HEK293 (cell line): ENCODE measurements around the gene MYO1B.

Source experiments
- CTCF ChIA-PET: fragments of 350-600 bp; formaldehyde crosslinking; extraction: SDS; loops from one replicate; lab custom pipeline; 2021; ENCODE audit warnings: antibody characterized with exemption; lab: Yijun Ruan, JAX
- POLR2A ChIA-PET: fragments of 300-600 bp; formaldehyde crosslinking; extraction: SDS; loops from one replicate; lab custom pipeline; 2020; ENCODE audit warnings: antibody characterized with exemption, inconsistent platforms; lab: Yijun Ruan, JAX
- H3K27ac ChIP-seq: fragments of 200-500 bp; sonication (Bioruptor generic); 2 replicates; pipeline ENCODE4 v1.5.1; 2014; ENCODE audit warnings: low read depth, low read length, control low read depth, inconsistent platforms; ENCODE audit errors: extremely low read depth
- H3K36me3 ChIP-seq, 2 experiments: fragments of 200-500 bp in 1 of 2; sonication (Bioruptor generic) in 1 of 2; 1 replicate in 1 of 2; 2 replicates in 1 of 2; pipeline ENCODE4 v1.5.1; 2014 to 2017; ENCODE audit warnings: inconsistent platforms in 2 of 2, low read length in 2 of 2; ENCODE audit not compliant: control insufficient read depth in 2 of 2, insufficient read depth in 1 of 2
- H3K4me1 ChIP-seq: fragments of 200-500 bp; sonication (Bioruptor generic); 2 replicates; pipeline ENCODE4 v1.5.1; 2014; ENCODE audit warnings: mild to moderate bottlenecking, low read length, inconsistent platforms; ENCODE audit not compliant: control insufficient read depth, insufficient read depth
- H3K4me3 ChIP-seq: 2 replicates; pipeline ENCODE4 v1.5.1; 2011; ENCODE audit warnings: low read depth, mild to moderate bottlenecking, control low read depth, low read length, moderate library complexity
- H3K9me3 ChIP-seq: fragments of 200-500 bp; sonication (Bioruptor generic); 2 replicates; pipeline ENCODE4 v1.5.1; 2014; ENCODE audit warnings: low read depth, low read length, inconsistent platforms; ENCODE audit not compliant: control insufficient read depth, insufficient read depth
- OSR2 ChIP-seq: fragments of 450-650 bp; formaldehyde crosslinking; IDR thresholded peaks from 2 replicates; pipeline ENCODE4 v1.5.1; 2016; ENCODE audit warnings: missing biosample characterization, missing genetic modification characterization
- SCRT2 ChIP-seq: fragments of 450-650 bp; formaldehyde crosslinking; IDR thresholded peaks from 2 replicates; pipeline ENCODE4 v1.5.1; 2016; ENCODE audit warnings: missing biosample characterization, missing genetic modification characterization
- ZNF549 ChIP-seq: fragments of 450-650 bp; IDR thresholded peaks from 2 replicates; pipeline ENCODE4 v1.5.1; 2018; ENCODE audit warnings: missing biosample characterization, missing genetic modification characterization, mild to moderate bottlenecking, inconsistent platforms, moderate library complexity
- ZNF555 ChIP-seq: fragments of 450-650 bp; formaldehyde crosslinking; conservative IDR thresholded peaks from 2 replicates; pipeline ENCODE4 v1.5.1; 2017; ENCODE audit warnings: missing biosample characterization, mild to moderate bottlenecking, missing genetic modification characterization, inconsistent platforms
- ZNF571 ChIP-seq: fragments of 450-650 bp; formaldehyde crosslinking; IDR thresholded peaks from 2 replicates; pipeline ENCODE4 v1.5.0; 2017; ENCODE audit warnings: missing biosample characterization, missing genetic modification characterization
- ZNF600 ChIP-seq: fragments of 450-650 bp; formaldehyde crosslinking; IDR thresholded peaks from 2 replicates; pipeline ENCODE4 v1.5.1; 2016; ENCODE audit warnings: missing biosample characterization, missing genetic modification characterization
- ZNF626 ChIP-seq: fragments of 450-650 bp; sonication (Bioruptor Pico); formaldehyde crosslinking; IDR thresholded peaks from 2 replicates; pipeline ENCODE4 v1.5.1; 2018; ENCODE audit warnings: missing biosample characterization, missing genetic modification characterization, inconsistent platforms
- ZSCAN16 ChIP-seq: fragments of 450-650 bp; formaldehyde crosslinking; IDR thresholded peaks from 2 replicates; pipeline ENCODE4 v1.5.1; 2016; ENCODE audit warnings: missing biosample characterization, missing genetic modification characterization
- TF ChIP-seq, protein P1 (sequence below): fragments of 450-650 bp; formaldehyde crosslinking; IDR thresholded peaks from 2 replicates; pipeline ENCODE4 v1.5.1; 2016; ENCODE audit warnings: missing biosample characterization, missing genetic modification characterization
- TF ChIP-seq, protein P2 (sequence below): fragments of 450-650 bp; formaldehyde crosslinking; IDR thresholded peaks from 2 replicates; pipeline ENCODE4 v1.5.1; 2016; ENCODE audit warnings: missing biosample characterization, missing genetic modification characterization
- TF ChIP-seq, protein P3 (sequence below): fragments of 450-650 bp; formaldehyde crosslinking; IDR thresholded peaks from 2 replicates; pipeline ENCODE4 v1.5.1; 2016; ENCODE audit warnings: missing biosample characterization, missing genetic modification characterization, borderline replicate concordance
- TF ChIP-seq, protein P4 (sequence below): fragments of 450-650 bp; formaldehyde crosslinking; conservative IDR thresholded peaks from 2 replicates; pipeline ENCODE4 v1.5.1; 2016; ENCODE audit warnings: low read depth, missing biosample characterization, missing genetic modification characterization

The MYO1B gene

DNA sequence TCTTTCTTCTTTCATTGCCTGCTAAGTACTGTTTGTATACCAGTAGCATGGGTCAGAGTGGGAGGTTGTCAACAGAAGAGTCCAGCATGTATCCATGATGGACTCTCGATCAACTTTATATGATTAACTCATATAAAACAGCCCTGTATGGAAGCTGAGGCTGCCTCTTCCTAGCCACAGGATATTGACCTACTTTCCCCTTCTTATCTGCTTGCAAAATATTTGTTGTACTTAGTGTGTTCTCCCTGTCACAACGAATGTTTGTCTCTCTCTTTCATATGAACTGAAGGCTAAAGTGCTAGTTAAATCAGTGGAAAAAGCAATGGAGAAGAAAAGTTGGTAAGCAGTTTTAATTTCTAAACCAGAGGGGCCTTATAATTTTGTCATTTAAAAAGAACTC, 17.8 kb downstream of the MYO1B start (continued):
- TF ChIP-seq, protein P1, sequence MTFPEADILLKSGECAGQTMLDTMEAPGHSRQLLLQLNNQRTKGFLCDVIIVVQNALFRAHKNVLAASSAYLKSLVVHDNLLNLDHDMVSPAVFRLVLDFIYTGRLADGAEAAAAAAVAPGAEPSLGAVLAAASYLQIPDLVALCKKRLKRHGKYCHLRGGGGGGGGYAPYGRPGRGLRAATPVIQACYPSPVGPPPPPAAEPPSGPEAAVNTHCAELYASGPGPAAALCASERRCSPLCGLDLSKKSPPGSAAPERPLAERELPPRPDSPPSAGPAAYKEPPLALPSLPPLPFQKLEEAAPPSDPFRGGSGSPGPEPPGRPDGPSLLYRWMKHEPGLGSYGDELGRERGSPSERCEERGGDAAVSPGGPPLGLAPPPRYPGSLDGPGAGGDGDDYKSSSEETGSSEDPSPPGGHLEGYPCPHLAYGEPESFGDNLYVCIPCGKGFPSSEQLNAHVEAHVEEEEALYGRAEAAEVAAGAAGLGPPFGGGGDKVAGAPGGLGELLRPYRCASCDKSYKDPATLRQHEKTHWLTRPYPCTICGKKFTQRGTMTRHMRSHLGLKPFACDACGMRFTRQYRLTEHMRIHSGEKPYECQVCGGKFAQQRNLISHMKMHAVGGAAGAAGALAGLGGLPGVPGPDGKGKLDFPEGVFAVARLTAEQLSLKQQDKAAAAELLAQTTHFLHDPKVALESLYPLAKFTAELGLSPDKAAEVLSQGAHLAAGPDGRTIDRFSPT (tag by site-specific recombination) = no peak

DNA sequence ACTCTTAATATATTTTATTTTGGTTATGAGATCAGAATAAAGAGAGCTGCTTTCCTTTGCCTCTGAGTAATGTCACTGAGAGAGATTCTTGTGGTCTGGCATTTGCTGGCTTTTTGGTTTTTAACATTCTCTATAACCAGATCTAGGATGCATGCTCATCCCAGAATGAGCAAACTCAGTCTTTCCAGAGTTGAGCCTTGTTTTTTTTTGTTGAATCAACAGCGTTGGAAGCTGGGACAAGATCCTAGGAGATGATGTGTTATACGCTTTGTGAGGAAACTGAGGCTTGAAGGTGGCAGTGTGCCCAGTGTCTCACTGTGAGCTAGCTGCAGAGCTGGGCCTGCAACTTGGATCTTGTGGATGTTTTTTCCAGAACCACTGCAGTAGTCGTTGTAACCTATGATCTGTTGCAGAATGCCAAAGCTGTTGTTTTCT, 19.5 kb downstream of the MYO1B start:
- H3K36me3 ChIP-seq = no peaks in the 10 kb centered on the region
- H3K27ac ChIP-seq = no peak overlapping the region
- peaks cover 13% of the 10 kb centered on the region for H3K4me1 ChIP-seq
- ChIA-PET CTCF (interaction anchor here (0.7 to 1.2 kb wide), 3 partner anchors 14 to 364 kb away, joined by 3 to 4 read pairs (median 3); no protein-coding TSS in a partner anchor), POLR2A (interaction anchor here (0.7 kb wide), 2 partner anchors 15 to 16 kb away, joined by 3 to 4 read pairs; no protein-coding TSS in a partner anchor)
- H3K9me3 ChIP-seq = no peaks in the 10 kb centered on the region
- no peak for TF ChIP-seq ZNF571 (tag by site-specific recombination)
- TF ChIP-seq, protein P1 (tag by site-specific recombination) = no peak
- TF ChIP-seq, all 188 proteins: peak for 0
- no peak overlapping the region for H3K4me3 ChIP-seq

DNA sequence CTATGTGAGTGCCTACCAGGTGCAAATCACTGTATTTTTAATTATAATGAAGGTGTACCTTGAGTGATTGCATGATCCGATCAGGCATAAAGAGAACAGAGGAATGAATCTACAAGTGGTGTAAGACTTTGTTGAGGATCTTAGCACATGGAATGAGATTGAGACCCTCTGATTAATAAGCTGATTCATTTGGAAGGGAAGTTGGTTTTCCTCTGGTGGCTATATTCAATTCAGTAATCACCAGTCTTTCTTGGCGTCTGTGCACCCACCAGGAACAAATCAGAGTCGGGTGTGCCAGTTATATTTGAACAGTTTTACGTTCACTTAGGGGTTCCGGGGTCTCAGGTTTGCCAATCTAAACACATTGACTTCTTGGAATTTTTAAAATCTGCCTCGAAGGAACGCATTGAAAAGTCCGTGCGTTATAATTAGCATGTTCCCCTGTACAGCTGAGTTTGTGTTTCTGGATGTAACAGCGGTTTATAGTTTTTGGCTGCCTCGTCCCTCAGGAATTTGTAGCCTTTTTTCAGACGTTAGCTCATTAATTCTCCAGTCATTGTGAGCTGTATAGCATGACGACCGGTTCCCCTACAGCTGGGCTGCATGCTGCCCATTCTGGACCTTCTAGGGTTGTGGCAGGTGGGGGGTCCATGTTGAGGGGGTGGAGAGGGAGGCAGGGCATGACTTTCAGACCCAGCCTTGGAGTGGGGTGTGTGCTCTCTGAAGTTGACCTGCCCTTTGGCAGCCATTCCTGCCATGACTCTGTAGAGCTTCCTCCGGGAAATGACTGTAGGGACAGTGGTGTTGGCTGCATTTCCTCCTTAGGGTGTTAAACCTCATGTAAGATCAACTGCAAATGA, 20.3 kb downstream of the MYO1B start:
- no peak overlapping the region for H3K27ac ChIP-seq
- no peaks in the 10 kb centered on the region for H3K9me3 ChIP-seq
- peaks cover 14% of the 10 kb centered on the region for H3K4me1 ChIP-seq
- TF ChIP-seq, protein P2, sequence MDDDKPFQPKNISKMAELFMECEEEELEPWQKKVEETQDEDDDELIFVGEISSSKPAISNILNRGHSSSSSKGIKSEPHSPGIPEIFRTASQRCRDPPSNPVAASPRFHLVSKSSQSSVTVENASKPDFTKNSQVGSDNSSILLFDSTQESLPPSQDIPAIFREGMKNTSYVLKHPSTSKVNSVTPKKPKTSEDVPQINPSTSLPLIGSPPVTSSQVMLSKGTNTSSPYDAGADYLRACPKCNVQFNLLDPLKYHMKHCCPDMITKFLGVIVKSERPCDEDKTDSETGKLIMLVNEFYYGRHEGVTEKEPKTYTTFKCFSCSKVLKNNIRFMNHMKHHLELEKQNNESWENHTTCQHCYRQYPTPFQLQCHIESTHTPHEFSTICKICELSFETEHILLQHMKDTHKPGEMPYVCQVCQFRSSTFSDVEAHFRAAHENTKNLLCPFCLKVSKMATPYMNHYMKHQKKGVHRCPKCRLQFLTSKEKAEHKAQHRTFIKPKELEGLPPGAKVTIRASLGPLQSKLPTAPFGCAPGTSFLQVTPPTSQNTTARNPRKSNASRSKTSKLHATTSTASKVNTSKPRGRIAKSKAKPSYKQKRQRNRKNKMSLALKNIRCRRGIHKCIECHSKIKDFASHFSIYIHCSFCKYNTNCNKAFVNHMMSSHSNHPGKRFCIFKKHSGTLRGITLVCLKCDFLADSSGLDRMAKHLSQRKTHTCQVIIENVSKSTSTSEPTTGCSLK = no peak
- TF ChIP-seq, protein P3, sequence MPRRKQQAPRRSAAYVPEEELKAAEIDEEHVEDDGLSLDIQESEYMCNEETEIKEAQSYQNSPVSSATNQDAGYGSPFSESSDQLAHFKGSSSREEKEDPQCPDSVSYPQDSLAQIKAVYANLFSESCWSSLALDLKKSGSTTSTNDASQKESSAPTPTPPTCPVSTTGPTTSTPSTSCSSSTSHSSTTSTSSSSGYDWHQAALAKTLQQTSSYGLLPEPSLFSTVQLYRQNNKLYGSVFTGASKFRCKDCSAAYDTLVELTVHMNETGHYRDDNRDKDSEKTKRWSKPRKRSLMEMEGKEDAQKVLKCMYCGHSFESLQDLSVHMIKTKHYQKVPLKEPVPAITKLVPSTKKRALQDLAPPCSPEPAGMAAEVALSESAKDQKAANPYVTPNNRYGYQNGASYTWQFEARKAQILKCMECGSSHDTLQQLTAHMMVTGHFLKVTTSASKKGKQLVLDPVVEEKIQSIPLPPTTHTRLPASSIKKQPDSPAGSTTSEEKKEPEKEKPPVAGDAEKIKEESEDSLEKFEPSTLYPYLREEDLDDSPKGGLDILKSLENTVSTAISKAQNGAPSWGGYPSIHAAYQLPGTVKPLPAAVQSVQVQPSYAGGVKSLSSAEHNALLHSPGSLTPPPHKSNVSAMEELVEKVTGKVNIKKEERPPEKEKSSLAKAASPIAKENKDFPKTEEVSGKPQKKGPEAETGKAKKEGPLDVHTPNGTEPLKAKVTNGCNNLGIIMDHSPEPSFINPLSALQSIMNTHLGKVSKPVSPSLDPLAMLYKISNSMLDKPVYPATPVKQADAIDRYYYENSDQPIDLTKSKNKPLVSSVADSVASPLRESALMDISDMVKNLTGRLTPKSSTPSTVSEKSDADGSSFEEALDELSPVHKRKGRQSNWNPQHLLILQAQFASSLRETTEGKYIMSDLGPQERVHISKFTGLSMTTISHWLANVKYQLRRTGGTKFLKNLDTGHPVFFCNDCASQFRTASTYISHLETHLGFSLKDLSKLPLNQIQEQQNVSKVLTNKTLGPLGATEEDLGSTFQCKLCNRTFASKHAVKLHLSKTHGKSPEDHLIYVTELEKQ (tag by site-specific recombination) = no peak
- TF ChIP-seq ZNF600 (tag by site-specific recombination) (no peak), ZSCAN16 (tag by site-specific recombination) (no peak), SCRT2 (tag by site-specific recombination) (no peak), ZNF626 (tag by site-specific recombination) (no peak), OSR2 (tag by site-specific recombination) (no peak), ZNF555 (tag by site-specific recombination) (no peak), ZNF549 (tag by site-specific recombination) (no peak)
- TF ChIP-seq, protein P4, sequence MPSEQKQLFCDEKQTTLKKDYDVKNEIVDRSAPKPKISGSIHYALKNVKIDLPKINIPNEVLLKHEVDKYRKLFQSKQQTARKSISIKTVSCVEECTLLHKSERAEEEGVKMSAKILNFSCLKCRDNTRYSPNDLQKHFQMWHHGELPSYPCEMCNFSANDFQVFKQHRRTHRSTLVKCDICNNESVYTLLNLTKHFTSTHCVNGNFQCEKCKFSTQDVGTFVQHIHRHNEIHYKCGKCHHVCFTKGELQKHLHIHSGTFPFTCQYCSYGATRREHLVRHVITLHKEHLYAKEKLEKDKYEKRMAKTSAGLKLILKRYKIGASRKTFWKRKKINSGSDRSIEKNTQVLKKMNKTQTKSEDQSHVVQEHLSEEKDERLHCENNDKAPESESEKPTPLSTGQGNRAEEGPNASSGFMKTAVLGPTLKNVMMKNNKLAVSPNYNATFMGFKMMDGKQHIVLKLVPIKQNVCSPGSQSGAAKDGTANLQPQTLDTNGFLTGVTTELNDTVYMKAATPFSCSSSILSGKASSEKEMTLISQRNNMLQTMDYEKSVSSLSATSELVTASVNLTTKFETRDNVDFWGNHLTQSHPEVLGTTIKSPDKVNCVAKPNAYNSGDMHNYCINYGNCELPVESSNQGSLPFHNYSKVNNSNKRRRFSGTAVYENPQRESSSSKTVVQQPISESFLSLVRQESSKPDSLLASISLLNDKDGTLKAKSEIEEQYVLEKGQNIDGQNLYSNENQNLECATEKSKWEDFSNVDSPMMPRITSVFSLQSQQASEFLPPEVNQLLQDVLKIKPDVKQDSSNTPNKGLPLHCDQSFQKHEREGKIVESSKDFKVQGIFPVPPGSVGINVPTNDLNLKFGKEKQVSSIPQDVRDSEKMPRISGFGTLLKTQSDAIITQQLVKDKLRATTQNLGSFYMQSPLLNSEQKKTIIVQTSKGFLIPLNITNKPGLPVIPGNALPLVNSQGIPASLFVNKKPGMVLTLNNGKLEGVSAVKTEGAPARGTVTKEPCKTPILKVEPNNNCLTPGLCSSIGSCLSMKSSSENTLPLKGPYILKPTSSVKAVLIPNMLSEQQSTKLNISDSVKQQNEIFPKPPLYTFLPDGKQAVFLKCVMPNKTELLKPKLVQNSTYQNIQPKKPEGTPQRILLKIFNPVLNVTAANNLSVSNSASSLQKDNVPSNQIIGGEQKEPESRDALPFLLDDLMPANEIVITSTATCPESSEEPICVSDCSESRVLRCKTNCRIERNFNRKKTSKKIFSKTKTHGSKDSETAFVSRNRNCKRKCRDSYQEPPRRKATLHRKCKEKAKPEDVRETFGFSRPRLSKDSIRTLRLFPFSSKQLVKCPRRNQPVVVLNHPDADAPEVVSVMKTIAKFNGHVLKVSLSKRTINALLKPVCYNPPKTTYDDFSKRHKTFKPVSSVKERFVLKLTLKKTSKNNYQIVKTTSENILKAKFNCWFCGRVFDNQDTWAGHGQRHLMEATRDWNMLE = no peak
- ChIA-PET CTCF (interaction anchor here (1.2 to 1.4 kb wide), 2 partner anchors 15 to 35 kb away, joined by 4 to 5 read pairs; no protein-coding TSS in a partner anchor), POLR2A (interaction anchor here (0.6 to 1.0 kb wide), 4 partner anchors 12 to 20 kb away, joined by 3 to 7 read pairs (median 4); partner anchors contain the start of gene MYO1B)
- H3K4me3 ChIP-seq = no peak overlapping the region
- H3K36me3 ChIP-seq = no peaks in the 10 kb centered on the region
